Trophoblast cell (in vitro differentiated cells and primary cell): ENCODE results near the gene KNSTRN. TPM values are rescaled to one million over a fixed set of nuclear protein-coding genes. Genes with fewer than 3 reads are reported as not detected.
A peak's percentile ranks its signal among the peaks of the same experiment; 100 is the strongest.

ENCODE experiments used
- DNase-seq, 2 donors: peaks; one replicate each; pipeline ENCODE4 v3.0.0-alpha.2; 2016
- H2AFZ ChIP-seq: 2 replicates; pipeline ENCODE4 v1.6.1; 2013; ENCODE audit warnings: low read length, moderate library complexity, mild to moderate bottlenecking; ENCODE audit not compliant: insufficient read depth, poor library complexity
- H2AK5ac ChIP-seq: 2 replicates; pipeline ENCODE4 v1.6.1; 2013; ENCODE audit warnings: mild to moderate bottlenecking, low read length
- H2BK120ac ChIP-seq: 2 replicates; pipeline ENCODE4 v1.6.1; 2013; ENCODE audit warnings: low read length, mild to moderate bottlenecking, moderate library complexity; ENCODE audit not compliant: insufficient read depth, poor library complexity
- H2BK12ac ChIP-seq: 2 replicates; pipeline ENCODE4 v1.6.1; 2013; ENCODE audit warnings: mild to moderate bottlenecking, low read length, moderate library complexity
- H2BK5ac ChIP-seq: 2 replicates; pipeline ENCODE4 v1.6.1; 2013; ENCODE audit warnings: low read length, low read depth, moderate library complexity, mild to moderate bottlenecking; ENCODE audit not compliant: poor library complexity
- H3K14ac ChIP-seq: 2 replicates; pipeline ENCODE4 v1.6.1; 2013; ENCODE audit warnings: mild to moderate bottlenecking, low read length
- H3K18ac ChIP-seq: 2 replicates; pipeline ENCODE4 v1.6.1; 2013; ENCODE audit warnings: mild to moderate bottlenecking, low read length
- H3K23ac ChIP-seq: 2 replicates; pipeline ENCODE4 v1.6.1; 2013; ENCODE audit warnings: low read length
- H3K27ac ChIP-seq: 2 replicates; pipeline ENCODE4 v1.5.1; 2013; ENCODE audit warnings: low read depth, mild to moderate bottlenecking, inconsistent platforms, low read length, moderate library complexity
- H3K27me3 ChIP-seq: 2 replicates; pipeline ENCODE4 v1.6.1; 2013; ENCODE audit warnings: inconsistent platforms, mild to moderate bottlenecking, low read length, moderate library complexity; ENCODE audit not compliant: insufficient read depth
- H3K36me3 ChIP-seq, 2 experiments: 1 replicate in 1 of 2; 2 replicates in 1 of 2; pipeline ENCODE4 v1.6.1; 2013; ENCODE audit warnings: low read length in 2 of 2, mild to moderate bottlenecking in 2 of 2, moderate library complexity in 1 of 2; ENCODE audit not compliant: insufficient read depth in 2 of 2, control insufficient read depth in 1 of 2
- H3K4ac ChIP-seq: 2 replicates; pipeline ENCODE4 v1.6.1; 2013; ENCODE audit warnings: low read depth, mild to moderate bottlenecking, low read length, moderate library complexity
- H3K4me1 ChIP-seq, 2 experiments: 1 replicate in 1 of 2; 2 replicates in 1 of 2; pipeline ENCODE4 v1.6.1; 2013; ENCODE audit warnings: low read length in 2 of 2, mild to moderate bottlenecking in 2 of 2, moderate library complexity in 1 of 2; ENCODE audit not compliant: insufficient read depth in 2 of 2, control insufficient read depth in 1 of 2
- H3K4me2 ChIP-seq: 2 replicates; pipeline ENCODE4 v1.6.1; 2013; ENCODE audit warnings: inconsistent platforms, mild to moderate bottlenecking, low read length, moderate library complexity
- H3K4me3 ChIP-seq: 2 replicates; pipeline ENCODE4 v1.5.1; 2013; ENCODE audit warnings: mild to moderate bottlenecking, low read depth, low read length, inconsistent platforms
- H3K79me1 ChIP-seq: one replicate; pipeline ENCODE4 v1.6.1; 2013; ENCODE audit warnings: low read length
- H3K79me2 ChIP-seq: 2 replicates; pipeline ENCODE4 v1.6.1; 2013; ENCODE audit warnings: low read length, mild to moderate bottlenecking; ENCODE audit not compliant: control insufficient read depth, insufficient read depth, poor library complexity
- H3K9ac ChIP-seq: 2 replicates; pipeline ENCODE4 v1.6.1; 2013; ENCODE audit warnings: mild to moderate bottlenecking, low read length
- H3K9me3 ChIP-seq: 2 replicates; pipeline ENCODE4 v1.6.1; 2013; ENCODE audit warnings: low read depth, mild to moderate bottlenecking, control low read depth, inconsistent platforms, low read length; ENCODE audit not compliant: insufficient read depth
- H4K12ac ChIP-seq: 2 replicates; pipeline ENCODE4 v1.6.1; 2013; ENCODE audit warnings: low read depth, mild to moderate bottlenecking, low read length, moderate library complexity
- H4K8ac ChIP-seq: 2 replicates; pipeline ENCODE4 v1.6.1; 2013; ENCODE audit warnings: low read depth, mild to moderate bottlenecking, low read length, moderate library complexity
- H4K91ac ChIP-seq: one replicate; pipeline ENCODE4 v1.6.1; 2013; ENCODE audit warnings: low read depth, mild to moderate bottlenecking, low read length, moderate library complexity
- WGBS: extraction: QIAGEN DNeasy Blood & Tissue Kit; methylation state at CpG from one replicate; pipeline ENCODE4 v1.1.7; 2013; ENCODE audit warnings: missing lambda C conversion rate; ENCODE audit not compliant: insufficient read length, insufficient coverage; ENCODE audit errors: extremely low coverage; 5-methylcytosine and 5-hydroxymethylcytosine counted together
- polyA plus RNA-seq: library from polyadenylated mRNA; stranded (reverse); fragments of 200-250 nt; gene quantifications from 2 replicates; pipeline ENCODE4 v1.2.3, GENCODE V29; 2013

The KNSTRN gene, protein sequence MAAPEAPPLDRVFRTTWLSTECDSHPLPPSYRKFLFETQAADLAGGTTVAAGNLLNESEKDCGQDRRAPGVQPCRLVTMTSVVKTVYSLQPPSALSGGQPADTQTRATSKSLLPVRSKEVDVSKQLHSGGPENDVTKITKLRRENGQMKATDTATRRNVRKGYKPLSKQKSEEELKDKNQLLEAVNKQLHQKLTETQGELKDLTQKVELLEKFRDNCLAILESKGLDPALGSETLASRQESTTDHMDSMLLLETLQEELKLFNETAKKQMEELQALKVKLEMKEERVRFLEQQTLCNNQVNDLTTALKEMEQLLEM
- 28.5 and 32.1 TPM in 2 replicates for polyA plus RNA-seq

DNA sequence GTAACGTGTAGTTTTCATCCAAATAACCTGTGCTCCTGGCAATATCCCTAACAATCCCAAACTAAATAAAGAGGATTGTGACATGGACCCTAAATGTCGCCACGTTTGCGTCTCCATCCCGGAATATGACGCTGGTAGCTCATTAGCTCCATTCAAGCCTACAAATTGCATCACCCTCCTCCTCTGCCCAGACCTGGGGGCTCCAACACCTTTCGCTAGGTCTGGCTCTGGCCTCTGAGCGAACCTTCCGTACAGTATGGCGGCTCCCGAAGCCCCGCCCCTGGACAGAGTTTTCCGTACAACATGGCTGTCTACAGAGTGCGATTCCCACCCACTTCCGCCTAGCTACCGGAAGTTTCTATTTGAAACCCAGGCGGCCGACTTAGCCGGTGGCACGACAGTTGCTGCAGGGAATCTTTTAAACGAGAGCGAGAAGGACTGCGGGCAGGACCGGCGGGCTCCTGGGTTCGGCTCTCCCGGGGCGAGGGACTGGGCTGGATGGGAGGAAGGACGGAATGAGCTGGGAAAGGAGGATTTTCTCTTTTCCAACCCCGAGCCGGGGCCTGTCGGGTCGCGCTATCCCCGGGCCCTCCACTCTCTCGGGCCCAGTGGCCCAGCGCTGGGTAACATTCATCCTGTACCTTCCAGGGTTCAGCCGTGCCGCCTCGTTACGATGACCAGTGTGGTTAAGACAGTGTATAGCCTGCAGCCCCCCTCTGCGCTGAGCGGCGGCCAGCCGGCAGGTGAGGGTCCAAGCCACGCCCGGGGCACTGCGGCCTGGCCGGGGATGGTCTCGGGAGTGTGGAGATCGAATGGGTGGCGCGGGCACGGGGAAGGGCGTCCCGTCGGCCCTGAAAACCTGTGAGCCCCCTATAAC is at the start of gene KNSTRN:
KNSTRN (plus strand) TSS at position 142 of the 877 bp plus-strand sequence; CDS start at position 257, 115 bp downstream.
- peak within 1 kb of the TSS; percentile 83 for H3K4me2 ChIP-seq
- peaks cover 11 to 17% of the 10 kb centered on the region in 2 experiments for H3K36me3 ChIP-seq
- H3K27ac ChIP-seq = no peak within 1 kb of the TSS
- H3K27me3 ChIP-seq = no peaks in the 10 kb centered on the region
- H3K4me3 ChIP-seq = peak within 1 kb of the TSS; percentile 86
- no peak within 1 kb of the TSS for H2BK12ac ChIP-seq
- H4K8ac ChIP-seq = peak within 1 kb of the TSS; percentile 90
- H3K9me3 ChIP-seq = peaks cover 2% of the 10 kb centered on the region
- H3K14ac ChIP-seq = peak within 1 kb of the TSS; percentile 25
- peak within 1 kb of the TSS; percentile 47 for H2BK5ac ChIP-seq
- H4K91ac ChIP-seq = peak within 1 kb of the TSS; percentile 56
- peak within 1 kb of the TSS; percentile 9 for H3K18ac ChIP-seq
- H2BK120ac ChIP-seq = no peak within 1 kb of the TSS
- H3K9ac ChIP-seq = peak within 1 kb of the TSS; percentile 89
- peak within 1 kb of the TSS; percentile 95 for H2AFZ ChIP-seq
- H3K4ac ChIP-seq = peak within 1 kb of the TSS; percentile 71
- peak; percentile 92 to 98 for DNase-seq
- H4K12ac ChIP-seq = peak within 1 kb of the TSS; percentile 73
- no peak within 1 kb of the TSS for H2AK5ac ChIP-seq
- H3K4me1 ChIP-seq = peaks cover 0 to 5% of the 10 kb centered on the region in 2 experiments
- H3K79me2 ChIP-seq = peaks cover 5% of the 10 kb centered on the region
- no peak within 1 kb of the TSS for H3K23ac ChIP-seq
- no CpG with 5 or more reads among the region's 57 CpGs for WGBS
- H3K79me1 ChIP-seq = peaks cover 6% of the 10 kb centered on the region

DNA sequence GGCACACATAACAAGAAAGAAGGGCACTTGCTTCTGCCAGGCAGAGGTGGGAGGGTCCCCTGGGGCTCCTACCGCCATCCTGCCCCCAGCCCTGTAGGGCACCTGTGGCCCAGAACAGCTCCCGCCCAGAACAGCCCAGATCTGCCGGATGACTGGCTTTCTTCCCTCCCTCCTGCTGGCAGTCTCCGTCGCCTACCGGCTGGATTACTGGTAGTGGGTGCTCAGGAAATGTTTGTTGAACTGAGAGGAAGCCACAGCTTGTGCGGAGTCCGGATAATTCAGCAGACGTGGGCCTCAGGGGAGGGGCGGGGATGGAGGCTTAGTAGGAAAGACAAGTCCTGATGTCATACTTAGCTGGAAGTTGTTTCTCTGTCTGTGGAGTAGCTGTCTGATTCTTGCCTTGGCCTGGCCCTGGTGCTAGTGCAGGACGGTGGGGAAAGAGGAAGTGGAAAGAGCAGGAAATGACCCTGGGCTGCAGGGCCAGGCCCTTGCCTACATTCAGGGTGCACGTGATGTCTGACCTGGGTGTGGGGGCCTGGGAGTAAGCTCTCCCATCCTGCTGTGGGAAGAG is 48.5 kb upstream of the KNSTRN start:
- H3K18ac ChIP-seq = peak overlapping the region; percentile 22
- peak overlapping the region; percentile 42 for H3K4ac ChIP-seq
- peaks cover 45 to 56% of the 10 kb centered on the region in 2 experiments for H3K4me1 ChIP-seq
- peak overlapping the region; percentile 74 for H3K14ac ChIP-seq
- peaks cover 3% of the 10 kb centered on the region for H3K79me2 ChIP-seq
- no peak overlapping the region for H3K4me3 ChIP-seq
- H4K91ac ChIP-seq = peak overlapping the region; percentile 74
- H3K9ac ChIP-seq = no peak overlapping the region
- peak overlapping the region; percentile 37 for H4K8ac ChIP-seq
- H3K4me2 ChIP-seq = no peak overlapping the region
- H2AK5ac ChIP-seq = peak overlapping the region; percentile 59
- peak overlapping the region; percentile 20 for H4K12ac ChIP-seq
- no peak overlapping the region for H3K23ac ChIP-seq
- H3K36me3 ChIP-seq = peaks cover 0 to 6% of the 10 kb centered on the region in 2 experiments
- peak overlapping the region; percentile 55 for H2BK5ac ChIP-seq
- no CpG with 5 or more reads among the region's 12 CpGs for WGBS
- no peaks in the 10 kb centered on the region for H3K27me3 ChIP-seq
- H3K9me3 ChIP-seq = no peaks in the 10 kb centered on the region
- H2BK12ac ChIP-seq = peak overlapping the region; percentile 79
- H2AFZ ChIP-seq = peak overlapping the region; percentile 13
- peak in 1 of 2 donors; percentile 24 for DNase-seq
- H3K27ac ChIP-seq = peak overlapping the region; percentile 77
- H3K79me1 ChIP-seq = peaks cover 36% of the 10 kb centered on the region
- peak overlapping the region; percentile 70 for H2BK120ac ChIP-seq

DNA sequence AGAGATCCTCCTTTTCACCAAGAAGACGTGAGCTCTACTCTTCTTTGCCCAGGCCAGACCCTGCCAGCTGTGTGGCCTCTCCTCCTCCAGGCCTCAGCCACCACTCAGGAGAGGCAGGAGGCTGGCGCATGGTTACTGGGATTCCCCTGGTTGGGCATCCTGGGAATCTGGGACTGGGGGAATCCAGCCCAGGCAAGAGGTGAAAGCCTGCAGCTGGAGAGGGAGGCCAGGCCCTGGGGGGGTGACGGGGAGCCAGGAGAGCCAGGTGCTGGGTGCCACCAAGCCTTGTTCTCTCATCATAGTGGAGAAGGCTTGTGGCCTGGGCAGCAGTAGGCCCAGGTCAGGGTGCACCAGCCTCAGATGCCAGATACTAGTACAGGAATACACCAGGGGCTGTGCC is 48.0 kb upstream of the KNSTRN start:
- peak overlapping the region; percentile 13 for H3K18ac ChIP-seq
- H4K12ac ChIP-seq = no peak overlapping the region
- peaks cover 3% of the 10 kb centered on the region for H3K79me2 ChIP-seq
- peak overlapping the region; percentile 25 for H2AK5ac ChIP-seq
- H3K9me3 ChIP-seq = no peaks in the 10 kb centered on the region
- no peak overlapping the region for H3K4me3 ChIP-seq
- no peak overlapping the region for H3K9ac ChIP-seq
- no peak overlapping the region for H3K4ac ChIP-seq
- peak overlapping the region; percentile 77 for H3K27ac ChIP-seq
- H3K23ac ChIP-seq = no peak overlapping the region
- peaks cover 42 to 53% of the 10 kb centered on the region in 2 experiments for H3K4me1 ChIP-seq
- no peaks in the 10 kb centered on the region for H3K27me3 ChIP-seq
- WGBS = no CpG with 5 or more reads among the region's 3 CpGs
- no peak for DNase-seq
- H2BK5ac ChIP-seq = peak overlapping the region; percentile 32
- H3K4me2 ChIP-seq = no peak overlapping the region
- H2BK120ac ChIP-seq = peak overlapping the region; percentile 57
- H3K14ac ChIP-seq = peak overlapping the region; percentile 41
- peak overlapping the region; percentile 8 for H4K8ac ChIP-seq
- peaks cover 34% of the 10 kb centered on the region for H3K79me1 ChIP-seq
- H2AFZ ChIP-seq = no peak overlapping the region
- peak overlapping the region; percentile 37 for H2BK12ac ChIP-seq
- peaks cover 0 to 6% of the 10 kb centered on the region in 2 experiments for H3K36me3 ChIP-seq
- H4K91ac ChIP-seq = peak overlapping the region; percentile 74
